ENCODE results near the gene CD274. TPM values are rescaled to one million over a fixed set of nuclear protein-coding genes. Genes with fewer than 3 reads are reported as not detected.

The CD274 gene
- total RNA-seq, 1 experiment from 2014 or later: not detected

- Histone ChIP-seq H2BK15ac (ENCODE audit: low read depth, low read length) (no peak overlapping the region), H2AK5ac (ENCODE audit: insufficient read length, low read length) (no peak overlapping the region), H3K4ac (ENCODE audit: low read depth, low read length) (no peak overlapping the region), H2BK120ac (ENCODE audit: low read depth, low read length, poor library complexity, severe bottlenecking) (no peak overlapping the region), H3K56ac (ENCODE audit: insufficient read length, low read depth, low read length) (no peak overlapping the region), H3K23ac (ENCODE audit: insufficient read length, low read depth, low read length) (no peak overlapping the region), H4K8ac (replicated peaks; ENCODE audit: insufficient read length, low read depth, low read length) (no peak overlapping the region), H4K91ac (ENCODE audit: insufficient read length, low read depth, low read length) (no peak overlapping the region), H4K5ac (ENCODE audit: insufficient read length, low read depth, low read length) (no peak overlapping the region), H2BK12ac (ENCODE audit: insufficient read length, low read depth, low read length) (no peak overlapping the region), H3K4me1 (ENCODE audit: insufficient read depth, low read length) (no peaks in the 10 kb centered on the region), H3K9me3 (ENCODE audit: control insufficient read depth, low read depth, low read length) (no peaks in the 10 kb centered on the region), H2BK5ac (ENCODE audit: insufficient read length, low read length) (no peak overlapping the region), H3K4me2 (ENCODE audit: insufficient read depth, insufficient read length, low read length) (no peak overlapping the region), H3K23me2 (ENCODE audit: insufficient read length, low read depth, low read length, poor library complexity, severe bottlenecking) (peaks cover 12% of the 10 kb centered on the region), H2BK20ac (ENCODE audit: low read depth, low read length, poor library complexity, severe bottlenecking) (no peak overlapping the region), H2AFZ (ENCODE audit: low read length) (no peak overlapping the region), H3K9ac (ENCODE audit: extremely low read depth, insufficient read length, low read length) (no peak overlapping the region), H3K27me3 (ENCODE audit: insufficient read depth, low read length) (no peaks in the 10 kb centered on the region), H3K18ac (ENCODE audit: insufficient read length, low read depth, low read length) (no peak overlapping the region), H3K79me1 (ENCODE audit: insufficient read depth, low read depth, low read length, poor library complexity, severe bottlenecking) (no peaks in the 10 kb centered on the region), H4K20me1 (ENCODE audit: control insufficient read depth, insufficient read depth, insufficient read length) (no peaks in the 10 kb centered on the region), H3K79me2 (ENCODE audit: insufficient read depth, low read length) (no peaks in the 10 kb centered on the region), H3K27ac (ENCODE audit: insufficient read length, low read depth, low read length) (no peak overlapping the region), H3K14ac (ENCODE audit: insufficient read depth, low read length) (no peak overlapping the region), H3T11ph (ENCODE audit: low read length) (no peak overlapping the region)
- H3K9me3 Mint-ChIP-seq: peaks cover under 1 to 2% of the 10 kb centered on the region in 2 experiments; a peak in 4 of 5 replicates
- H3K27me3 Mint-ChIP-seq (ENCODE audit: low read depth): peaks cover 4% of the 10 kb centered on the region
- no CpG with 5 or more reads among the region's 3 CpGs for WGBS (ENCODE audit: extremely low coverage, insufficient read length, low lambda C conversion rate)
- no peak for TF ChIP-seq CTCF (conservative IDR thresholded peaks at IDR 0.05)
- no peak for DNase-seq
- peaks cover 11 to 12% (median 11%) of the 10 kb centered on the region in 3 experiments for H3K36me3 Mint-ChIP-seq (ENCODE audit: insufficient read depth in 1 of 3, low read depth in 3 of 3)
- no peak overlapping the region for H3K27ac Mint-ChIP-seq
- H3K4me1 Mint-ChIP-seq: peaks cover 19 to 23% of the 10 kb centered on the region in 2 experiments
- no peak overlapping the region for H3K4me3 Mint-ChIP-seq
Observed at GRCh38 chr9:5440426-5440825, 9.9 kb upstream of the CD274 start.

Data from H9 (cell line).